ENCODE measurements around the gene PARVB.

PARVB gene

DNA sequence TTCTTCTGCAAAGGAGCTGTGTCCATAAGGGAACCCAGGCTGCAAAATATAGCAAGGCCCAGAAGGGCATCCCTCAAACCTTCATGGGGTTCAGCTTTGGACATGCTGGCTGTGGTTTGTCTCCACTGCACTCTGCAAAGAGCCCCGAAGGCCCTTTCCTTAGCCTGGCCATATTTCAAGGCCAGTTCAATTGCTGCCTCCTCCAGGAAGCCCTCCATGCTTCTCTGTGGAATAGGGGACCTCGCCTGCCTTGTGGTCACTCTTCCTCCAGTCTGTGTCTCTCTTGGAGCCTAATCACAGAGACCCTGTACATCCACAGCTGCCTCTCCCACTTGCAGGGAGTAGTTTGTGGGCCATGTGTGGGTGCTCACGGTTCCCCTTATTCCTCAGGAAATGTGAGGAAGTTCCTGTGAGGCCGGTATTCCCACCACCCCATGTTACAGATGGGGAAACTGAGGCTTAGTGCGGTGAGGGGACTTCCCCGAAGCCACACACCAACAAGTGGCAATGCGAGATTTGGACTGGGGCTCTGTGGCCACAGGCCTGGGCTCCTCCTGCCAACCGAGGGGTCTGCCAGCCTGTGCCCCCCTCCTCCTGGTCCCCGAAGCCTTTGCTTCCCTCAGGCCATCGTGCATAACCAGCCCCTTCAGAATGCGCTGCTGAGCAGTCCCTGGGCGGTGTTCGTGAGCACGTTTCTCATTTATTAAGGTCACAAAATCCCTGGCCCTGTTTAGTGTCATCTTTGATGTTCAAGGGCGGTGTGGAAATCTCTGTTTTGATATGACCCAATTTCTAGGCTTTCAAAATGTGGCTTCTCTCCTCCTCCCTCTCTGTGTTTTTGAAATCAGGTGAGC is 65.8 kb downstream of the PARVB start:
- Mint-ChIP-seq H3K9me3 (peaks cover 7% of the 10 kb centered on the region), H3K4me1 (peaks cover 46% of the 10 kb centered on the region), H3K27me3 (ENCODE audit: low read depth, poor library complexity) (peaks cover 5% of the 10 kb centered on the region), H3K27ac (no peak overlapping the region), H3K36me3 (ENCODE audit: low read depth) (peaks cover 8% of the 10 kb centered on the region), H3K4me3 (no peak overlapping the region)
- TF ChIP-seq, protein P1, sequence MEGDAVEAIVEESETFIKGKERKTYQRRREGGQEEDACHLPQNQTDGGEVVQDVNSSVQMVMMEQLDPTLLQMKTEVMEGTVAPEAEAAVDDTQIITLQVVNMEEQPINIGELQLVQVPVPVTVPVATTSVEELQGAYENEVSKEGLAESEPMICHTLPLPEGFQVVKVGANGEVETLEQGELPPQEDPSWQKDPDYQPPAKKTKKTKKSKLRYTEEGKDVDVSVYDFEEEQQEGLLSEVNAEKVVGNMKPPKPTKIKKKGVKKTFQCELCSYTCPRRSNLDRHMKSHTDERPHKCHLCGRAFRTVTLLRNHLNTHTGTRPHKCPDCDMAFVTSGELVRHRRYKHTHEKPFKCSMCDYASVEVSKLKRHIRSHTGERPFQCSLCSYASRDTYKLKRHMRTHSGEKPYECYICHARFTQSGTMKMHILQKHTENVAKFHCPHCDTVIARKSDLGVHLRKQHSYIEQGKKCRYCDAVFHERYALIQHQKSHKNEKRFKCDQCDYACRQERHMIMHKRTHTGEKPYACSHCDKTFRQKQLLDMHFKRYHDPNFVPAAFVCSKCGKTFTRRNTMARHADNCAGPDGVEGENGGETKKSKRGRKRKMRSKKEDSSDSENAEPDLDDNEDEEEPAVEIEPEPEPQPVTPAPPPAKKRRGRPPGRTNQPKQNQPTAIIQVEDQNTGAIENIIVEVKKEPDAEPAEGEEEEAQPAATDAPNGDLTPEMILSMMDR (IDR thresholded peaks at IDR 0.05) = no peak
- DNase-seq = no peak

DNA sequence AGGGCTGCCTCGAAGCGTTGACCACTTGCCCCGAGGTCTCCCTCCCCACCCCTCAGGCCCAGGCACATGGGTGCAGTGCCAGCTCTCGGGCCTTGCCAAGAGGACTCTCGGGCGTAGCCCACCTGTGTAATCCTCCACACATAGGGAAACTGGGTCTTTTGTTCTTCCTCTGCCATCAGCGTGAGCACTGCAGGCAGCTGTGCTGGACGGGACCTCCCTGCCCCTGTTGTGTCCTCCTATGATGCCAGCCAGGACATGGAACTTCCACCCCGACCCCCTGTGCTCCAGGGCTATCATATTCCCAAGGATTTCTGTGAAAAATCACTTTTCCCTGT is 66.4 kb downstream of the PARVB start:
- Mint-ChIP-seq H3K4me1 (peaks cover 44% of the 10 kb centered on the region), H3K27me3 (ENCODE audit: low read depth, poor library complexity) (peaks cover 5% of the 10 kb centered on the region), H3K36me3 (ENCODE audit: low read depth) (peaks cover 7% of the 10 kb centered on the region), H3K4me3 (no peak overlapping the region), H3K9me3 (peaks cover 3% of the 10 kb centered on the region), H3K27ac (no peak overlapping the region)
- no peak for DNase-seq
- TF ChIP-seq, protein P1 (IDR thresholded peaks at IDR 0.05) = no peak

DNA sequence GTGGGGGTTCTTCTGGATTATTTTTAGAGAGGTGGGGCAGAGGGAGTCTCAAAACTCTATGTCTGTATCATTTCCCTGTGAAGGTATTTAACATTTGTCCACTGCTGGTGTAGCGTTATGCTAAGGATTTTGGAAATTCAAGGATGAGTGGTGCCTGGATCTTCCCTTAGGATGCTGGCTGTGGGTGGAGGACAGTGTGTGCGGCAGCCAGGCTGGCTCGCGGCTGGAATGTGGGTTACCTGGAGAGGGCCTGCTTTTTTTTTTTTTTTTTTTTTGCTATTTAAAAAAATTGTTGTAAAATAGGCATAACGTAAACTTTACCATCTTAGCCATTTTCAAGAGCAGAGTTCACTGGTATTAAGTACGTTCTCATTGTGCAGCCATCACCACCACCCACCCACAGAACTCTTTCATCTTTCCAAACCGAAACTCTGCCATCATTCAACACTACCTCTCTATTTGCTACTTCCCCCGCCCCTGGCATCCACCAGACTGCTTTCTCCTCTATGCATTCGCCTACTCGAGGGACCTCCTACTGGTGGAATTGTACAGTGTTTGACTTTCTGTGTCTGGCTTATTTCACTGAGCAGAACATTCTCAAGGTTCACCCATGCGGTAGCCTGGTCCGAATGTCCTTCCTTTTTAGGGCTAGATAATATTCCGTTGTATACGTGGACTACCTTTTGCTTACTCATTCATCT is 67.1 kb downstream of the PARVB start:
- no peaks in the 10 kb centered on the region for H3K9me3 Mint-ChIP-seq
- peaks cover 5% of the 10 kb centered on the region for H3K27me3 Mint-ChIP-seq (ENCODE audit: low read depth, poor library complexity)
- peak overlapping the region; percentile 67 for H3K27ac Mint-ChIP-seq
- TF ChIP-seq, protein P1 (IDR thresholded peaks at IDR 0.05) = no peak
- DNase-seq = no peak
- H3K36me3 Mint-ChIP-seq (ENCODE audit: low read depth) = peaks cover 4% of the 10 kb centered on the region
- H3K4me3 Mint-ChIP-seq = no peak overlapping the region
- H3K4me1 Mint-ChIP-seq = peaks cover 37% of the 10 kb centered on the region

DNA sequence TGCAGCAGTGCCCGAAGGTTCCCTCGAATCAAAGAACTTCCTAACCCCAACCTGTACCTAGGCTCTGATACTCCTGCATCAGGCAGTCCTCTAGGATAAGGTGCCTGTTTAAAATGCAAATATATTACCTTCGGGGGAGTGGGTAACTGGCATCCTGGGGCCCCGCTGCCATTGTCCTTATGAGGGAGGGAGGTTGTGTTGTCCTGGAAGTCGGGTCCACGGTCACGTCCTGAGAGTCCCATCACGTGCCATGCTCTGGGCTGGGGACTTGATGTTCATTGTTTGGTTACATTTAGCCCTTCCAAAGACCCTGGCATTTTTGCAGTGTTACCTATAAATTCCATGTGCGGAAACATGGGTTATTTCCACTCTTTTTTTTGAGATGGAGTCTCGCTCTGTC is 67.6 kb downstream of the PARVB start:
- TF ChIP-seq, protein P1 (IDR thresholded peaks at IDR 0.05) = no peak
- no peak for DNase-seq
- Mint-ChIP-seq H3K27me3 (ENCODE audit: low read depth, poor library complexity) (peaks cover 5% of the 10 kb centered on the region), H3K36me3 (ENCODE audit: low read depth) (peaks cover 4% of the 10 kb centered on the region), H3K4me1 (peaks cover 31% of the 10 kb centered on the region), H3K9me3 (no peaks in the 10 kb centered on the region), H3K4me3 (no peak overlapping the region), H3K27ac (no peak overlapping the region)

DNA sequence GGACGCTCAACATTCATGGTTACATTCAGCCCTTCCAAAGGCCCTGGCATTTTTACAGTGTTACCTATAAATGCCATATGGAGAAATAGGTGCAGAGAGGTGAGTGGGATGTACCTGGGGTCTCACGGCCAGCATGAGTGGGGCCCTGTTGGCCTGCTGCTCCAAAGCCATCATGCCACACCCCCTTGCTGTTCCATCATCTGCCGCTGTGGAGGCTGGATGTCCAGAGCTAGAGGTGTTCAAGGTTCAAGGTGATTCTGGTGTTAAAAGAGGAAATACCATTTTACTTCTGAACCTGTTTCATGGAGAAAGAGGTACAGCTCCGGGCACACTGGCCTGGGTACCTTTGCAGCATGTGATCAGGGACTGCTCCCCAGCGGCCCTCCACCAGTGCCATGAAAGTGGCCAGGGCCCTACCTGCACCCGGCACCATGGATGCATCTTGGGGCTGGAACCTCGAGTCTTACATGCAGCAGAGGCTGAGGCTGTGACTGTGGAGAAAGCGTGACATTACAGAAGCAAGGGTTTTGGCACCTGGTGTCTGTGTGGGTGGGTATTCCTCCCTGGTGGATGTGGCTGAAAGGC is 68.6 kb downstream of the PARVB start:
- H3K36me3 Mint-ChIP-seq (ENCODE audit: low read depth) = peaks cover 4% of the 10 kb centered on the region
- no peaks in the 10 kb centered on the region for H3K9me3 Mint-ChIP-seq
- peaks cover 22% of the 10 kb centered on the region for H3K4me1 Mint-ChIP-seq
- TF ChIP-seq, protein P1 (IDR thresholded peaks at IDR 0.05) = no peak
- no peak for DNase-seq
- H3K27me3 Mint-ChIP-seq (ENCODE audit: low read depth, poor library complexity) = peaks cover 5% of the 10 kb centered on the region
- no peak overlapping the region for H3K27ac Mint-ChIP-seq
- no peak overlapping the region for H3K4me3 Mint-ChIP-seq
